ENCODE data around the gene NDOR1.

The NDOR1 gene

GRCh38 chr9:137205126-137206069 is at the start of gene NDOR1, which contains the start of gene TMEM203:
TSS of gene NDOR1 (plus strand) at chr9:137205700. CDS start at chr9:137205778, 78 bp downstream.
TSS of gene TMEM203 (minus strand) at chr9:137205648. CDS start at chr9:137205414, 234 bp downstream.
- peak within 1 kb of the TSS; percentile 89 for H3K27ac Mint-ChIP-seq
- H3K4me3 Mint-ChIP-seq, result peak within 1 kb of the TSS; percentile 90

GRCh38 chr9:137156567-137157375 is 48.7 kb upstream of the NDOR1 start:
- peaks cover 40% of the 10 kb centered on the region for H3K27me3 Mint-ChIP-seq
- no peak overlapping the region for H3K27ac Mint-ChIP-seq
- H3K36me3 Mint-ChIP-seq (ENCODE audit: low read depth), result no peaks in the 10 kb centered on the region

More at GRCh38 chr9:137205126-137206069, at the start of gene NDOR1, which contains the start of gene TMEM203:
- peak; percentile 60 for ATAC-seq
- no peaks in the 10 kb centered on the region for H3K27me3 Mint-ChIP-seq
- peak; percentile 98 for DNase-seq
- peaks cover 49% of the 10 kb centered on the region for H3K4me1 Mint-ChIP-seq
- peaks cover 19% of the 10 kb centered on the region for H3K36me3 Mint-ChIP-seq (ENCODE audit: low read depth)
- H3K9me3 Mint-ChIP-seq, result no peaks in the 10 kb centered on the region

GRCh38 chr9:137157618-137158415 is 47.7 kb upstream of the NDOR1 start:
- no peaks in the 10 kb centered on the region for H3K36me3 Mint-ChIP-seq (ENCODE audit: low read depth)

More at GRCh38 chr9:137156567-137157375, 48.7 kb upstream of the NDOR1 start:
- ATAC-seq (peak; percentile 56), DNase-seq (peak; percentile 69)
- Mint-ChIP-seq H3K4me1 (peaks cover 12% of the 10 kb centered on the region), H3K9me3 (no peaks in the 10 kb centered on the region), H3K4me3 (peak overlapping the region; percentile 38)

DNA sequence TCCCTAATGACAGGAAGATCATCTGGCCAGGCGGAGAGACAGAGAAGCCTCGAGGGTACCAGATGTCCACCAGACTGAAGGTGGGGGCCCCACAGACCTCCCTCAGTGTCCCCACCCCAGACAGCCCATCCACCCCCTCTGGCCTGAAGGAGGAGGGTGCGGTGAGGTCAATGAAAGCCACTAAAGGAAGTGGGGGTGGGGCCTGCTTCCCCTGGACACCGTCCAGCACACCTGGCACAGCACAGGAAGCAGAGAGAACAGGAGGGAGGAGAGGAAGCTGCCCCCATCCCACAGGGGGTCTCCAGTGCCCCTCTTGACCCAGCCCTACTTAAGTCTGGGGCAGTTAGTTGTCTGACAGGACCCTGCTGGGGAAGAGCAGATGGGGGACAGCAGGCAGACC is 46.9 kb upstream of the NDOR1 start:
- H3K36me3 Mint-ChIP-seq (ENCODE audit: low read depth), result no peaks in the 10 kb centered on the region

More at GRCh38 chr9:137157618-137158415, 47.7 kb upstream of the NDOR1 start:
- Mint-ChIP-seq H3K27me3 (peaks cover 43% of the 10 kb centered on the region), H3K9me3 (no peaks in the 10 kb centered on the region), H3K4me1 (peaks cover 12% of the 10 kb centered on the region), H3K4me3 (no peak overlapping the region), H3K27ac (no peak overlapping the region)
- ATAC-seq, result no peak
- DNase-seq, result no peak

GRCh38 chr9:137159105-137160053 is 46.1 kb upstream of the NDOR1 start:
- Mint-ChIP-seq H3K36me3 (ENCODE audit: low read depth) (no peaks in the 10 kb centered on the region), H3K9me3 (no peaks in the 10 kb centered on the region), H3K4me3 (no peak overlapping the region), H3K4me1 (peaks cover 13% of the 10 kb centered on the region), H3K27ac (no peak overlapping the region), H3K27me3 (peaks cover 50% of the 10 kb centered on the region)
- DNase-seq, result no peak
- ATAC-seq, result no peak

More for the DNA sequence above, 46.9 kb upstream of the NDOR1 start:
- Mint-ChIP-seq H3K4me3 (no peak overlapping the region), H3K9me3 (no peaks in the 10 kb centered on the region), H3K27ac (no peak overlapping the region), H3K4me1 (peaks cover 13% of the 10 kb centered on the region), H3K27me3 (peaks cover 46% of the 10 kb centered on the region)
- ATAC-seq, result no peak
- DNase-seq, result no peak

DNA sequence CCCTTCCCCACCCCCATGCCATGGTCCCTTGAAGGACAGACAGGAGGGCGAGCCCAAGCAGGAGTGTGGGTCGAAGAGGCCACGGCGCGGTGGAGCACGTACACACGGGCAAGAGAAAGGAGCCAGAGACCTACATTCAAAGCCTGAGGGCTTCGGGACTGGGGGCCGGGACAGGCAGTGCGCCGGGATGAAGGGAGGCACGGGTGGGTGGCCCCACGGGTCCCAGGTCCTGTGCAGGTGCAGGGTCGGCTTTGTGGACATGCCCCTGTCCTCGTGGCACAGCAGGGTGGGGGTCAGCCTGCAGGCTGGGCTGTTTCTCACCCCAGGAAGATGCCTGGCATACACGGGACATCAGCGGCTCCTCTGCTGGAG is 45.5 kb upstream of the NDOR1 start:
- Mint-ChIP-seq H3K36me3 (ENCODE audit: low read depth) (no peaks in the 10 kb centered on the region), H3K4me3 (no peak overlapping the region), H3K27ac (no peak overlapping the region), H3K27me3 (peaks cover 51% of the 10 kb centered on the region), H3K9me3 (no peaks in the 10 kb centered on the region), H3K4me1 (peaks cover 13% of the 10 kb centered on the region)
- no peak for ATAC-seq
- DNase-seq, result no peak

- Mint-ChIP-seq H3K4me3 (no peak overlapping the region), H3K9me3 (no peaks in the 10 kb centered on the region), H3K27me3 (peaks cover 53% of the 10 kb centered on the region), H3K27ac (no peak overlapping the region), H3K36me3 (ENCODE audit: low read depth) (no peaks in the 10 kb centered on the region), H3K4me1 (peaks cover 13% of the 10 kb centered on the region)
- ATAC-seq, result no peak
- no peak for DNase-seq
Observed at GRCh38 chr9:137160716-137161557, 44.6 kb upstream of the NDOR1 start.

DNA sequence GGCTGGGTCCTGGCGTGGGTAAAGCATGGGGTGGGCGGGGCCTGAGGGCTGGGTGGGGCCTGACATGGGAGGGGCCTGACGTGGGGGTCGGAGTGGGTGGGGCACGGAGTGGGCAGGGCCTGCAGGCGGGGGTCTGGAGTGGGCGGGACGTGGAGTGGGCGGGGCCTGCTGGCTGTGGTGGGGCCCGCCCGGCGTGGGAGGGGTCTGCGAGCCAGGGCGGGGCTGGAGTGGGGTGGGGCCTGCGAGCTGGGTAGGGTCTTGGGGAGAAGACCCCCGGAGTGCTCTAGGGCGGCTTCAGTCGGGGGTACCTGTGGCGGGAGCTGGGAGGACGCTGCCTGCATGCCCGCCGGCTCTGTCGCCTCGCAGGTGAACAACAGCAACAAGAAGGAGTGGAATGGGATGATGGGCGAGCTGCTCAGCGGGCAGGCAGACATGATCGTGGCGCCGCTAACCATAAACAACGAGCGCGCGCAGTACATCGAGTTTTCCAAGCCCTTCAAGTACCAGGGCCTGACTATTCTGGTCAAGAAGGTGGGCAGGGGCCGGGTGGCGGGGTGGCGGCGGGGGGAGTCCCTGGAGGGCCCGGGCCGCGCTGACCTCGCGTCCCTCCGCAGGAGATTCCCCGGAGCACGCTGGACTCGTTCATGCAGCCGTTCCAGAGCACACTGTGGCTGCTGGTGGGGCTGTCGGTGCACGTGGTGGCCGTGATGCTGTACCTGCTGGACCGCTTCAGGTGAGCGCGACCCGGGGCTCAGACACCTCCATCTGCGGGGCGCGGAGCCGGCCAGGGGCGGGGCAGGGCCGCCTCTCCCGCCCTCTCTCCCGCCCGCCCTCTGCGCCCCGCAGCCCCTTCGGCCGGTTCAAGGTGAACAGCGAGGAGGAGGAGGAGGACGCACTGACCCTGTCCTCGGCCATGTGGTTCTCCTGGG is 43.7 kb upstream of the NDOR1 start:
- peaks cover 11% of the 10 kb centered on the region for H3K4me1 Mint-ChIP-seq
- H3K27me3 Mint-ChIP-seq, result peaks cover 58% of the 10 kb centered on the region
- no peak for DNase-seq
- no peak for ATAC-seq
- H3K9me3 Mint-ChIP-seq, result no peaks in the 10 kb centered on the region
- no peak overlapping the region for H3K4me3 Mint-ChIP-seq
- no peak overlapping the region for H3K27ac Mint-ChIP-seq
- no peaks in the 10 kb centered on the region for H3K36me3 Mint-ChIP-seq (ENCODE audit: low read depth)

- H3K4me1 Mint-ChIP-seq, result peaks cover 8% of the 10 kb centered on the region
- DNase-seq (no peak), ATAC-seq (no peak)
- peaks cover 57% of the 10 kb centered on the region for H3K27me3 Mint-ChIP-seq
- no peaks in the 10 kb centered on the region for H3K9me3 Mint-ChIP-seq
- no peak overlapping the region for H3K4me3 Mint-ChIP-seq
- H3K27ac Mint-ChIP-seq, result no peak overlapping the region
- H3K36me3 Mint-ChIP-seq (ENCODE audit: low read depth), result no peaks in the 10 kb centered on the region
Observed at GRCh38 chr9:137162505-137163364, 42.8 kb upstream of the NDOR1 start.

DNA sequence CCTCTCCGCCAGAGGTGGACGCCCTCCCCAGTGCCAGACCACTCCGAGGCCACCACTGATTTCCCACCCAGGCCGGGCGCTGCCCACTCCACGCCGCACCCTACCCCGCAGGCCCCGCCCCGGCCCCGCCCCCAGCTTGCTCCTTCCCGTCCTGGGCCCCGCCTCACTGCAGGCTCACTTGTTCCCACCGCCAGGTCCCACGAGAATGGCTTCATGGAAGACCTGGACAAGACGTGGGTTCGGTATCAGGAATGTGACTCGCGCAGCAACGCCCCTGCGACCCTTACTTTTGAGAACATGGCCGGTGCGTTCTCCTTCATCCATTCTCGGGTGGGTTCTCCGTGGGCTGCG is 42.2 kb upstream of the NDOR1 start:
- no peak overlapping the region for H3K4me3 Mint-ChIP-seq
- H3K36me3 Mint-ChIP-seq (ENCODE audit: low read depth), result no peaks in the 10 kb centered on the region
- DNase-seq (no peak), ATAC-seq (no peak)
- H3K27ac Mint-ChIP-seq, result no peak overlapping the region
- peaks cover 7% of the 10 kb centered on the region for H3K4me1 Mint-ChIP-seq
- H3K27me3 Mint-ChIP-seq, result peaks cover 51% of the 10 kb centered on the region
- H3K9me3 Mint-ChIP-seq, result no peaks in the 10 kb centered on the region

DNA sequence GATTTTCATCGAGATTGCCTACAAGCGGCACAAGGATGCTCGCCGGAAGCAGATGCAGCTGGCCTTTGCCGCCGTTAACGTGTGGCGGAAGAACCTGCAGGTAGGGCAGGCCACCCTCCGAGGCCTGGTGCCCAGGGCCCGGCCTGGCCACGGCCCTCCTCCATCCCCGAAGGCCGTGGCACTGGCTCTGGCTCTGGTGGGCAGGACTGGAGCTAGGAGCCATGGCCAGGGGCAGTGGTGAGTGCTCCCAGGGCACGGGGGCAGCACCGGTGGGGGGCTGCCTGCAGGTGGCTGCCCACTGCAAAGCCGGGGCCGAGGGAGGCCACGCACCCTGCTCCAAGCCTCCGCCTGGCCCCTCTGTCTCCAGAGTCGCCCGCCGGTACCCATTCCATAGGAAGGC is 41.7 kb upstream of the NDOR1 start:
- H3K27me3 Mint-ChIP-seq, result peaks cover 52% of the 10 kb centered on the region
- no peak overlapping the region for H3K4me3 Mint-ChIP-seq
- H3K9me3 Mint-ChIP-seq, result no peaks in the 10 kb centered on the region
- ATAC-seq (no peak), DNase-seq (no peak)
- no peaks in the 10 kb centered on the region for H3K36me3 Mint-ChIP-seq (ENCODE audit: low read depth)
- H3K4me1 Mint-ChIP-seq, result peaks cover 6% of the 10 kb centered on the region
- no peak overlapping the region for H3K27ac Mint-ChIP-seq
